T-cell (primary cell): ENCODE data around the gene PRAMEF1. TPM values are rescaled to one million over a fixed set of nuclear protein-coding genes. Genes with fewer than 3 reads are reported as not detected.
"Not testable (repeated sequence)": the region's sequence is repeated elsewhere in the genome, so short reads cannot be mapped to it uniquely, and the experiment has no call there.

Source experiments
- ATAC-seq, 4 experiments: fragments of 200-7000 bp in 3 of 4; fragments of 150-1000 bp in 1 of 4; cut with Tn5 transposase; replicated peaks in 1 of 4; 1 replicate in 3 of 4; 2 replicates in 1 of 4; pipeline ENCODE4 v1.10.0; 2021; ENCODE audit warnings: moderate library complexity in 3 of 4, mild to moderate bottlenecking in 2 of 4, moderate number of reproducible peaks in 1 of 4
- CTCF ChIA-PET, 2 donors: fragments of 300-600 bp; sonication (Branson Sonifier 250); formaldehyde crosslinking; loops; one replicate each; lab custom pipeline; 2022; ENCODE audit warnings: antibody characterized with exemption in 2 of 2; lab: Charles Lee
- POLR2A ChIA-PET, 2 donors: fragments of 300-600 bp; sonication (Branson Sonifier 250); formaldehyde crosslinking; loops; one replicate each; lab custom pipeline; 2022; ENCODE audit warnings: antibody characterized with exemption in 2 of 2; lab: Charles Lee
- DNase-seq, 35 experiments: peaks; one replicate each; pipeline versions ENCODE4 v3.0.0 to v3.0.0-alpha.2; 2013 to 2023
- H3K27ac ChIP-seq: one replicate; pipeline ENCODE4 v1.5.1; 2013; ENCODE audit warnings: low read length
- H3K27me3 ChIP-seq, 2 experiments: replicated peaks in 1 of 2; 1 replicate in 1 of 2; 2 replicates in 1 of 2; pipeline versions ENCODE4 v1.6.1 to v1.7.0; 2013; ENCODE audit warnings: low read length in 1 of 2, mixed read lengths in 1 of 2; ENCODE audit not compliant: control insufficient read depth in 2 of 2, insufficient read depth in 2 of 2; ENCODE audit errors: extremely low read depth in 1 of 2
- H3K36me3 ChIP-seq, 2 donors: 1 replicate in 1 of 2; 2 replicates in 1 of 2; pipeline versions ENCODE4 v1.6.1 to v1.7.0; 2013; ENCODE audit warnings: low read length in 1 of 2; ENCODE audit not compliant: control insufficient read depth in 2 of 2, insufficient read depth in 1 of 2; ENCODE audit errors: extremely low read depth in 1 of 2
- H3K4me1 ChIP-seq, 2 experiments: 1 replicate in 1 of 2; 2 replicates in 1 of 2; pipeline versions ENCODE4 v1.6.1 to v1.7.0; 2013; ENCODE audit warnings: low read length in 2 of 2, mixed read lengths in 1 of 2; ENCODE audit not compliant: insufficient read depth in 2 of 2, control insufficient read depth in 1 of 2; ENCODE audit errors: extremely low read depth in 1 of 2
- H3K4me3 ChIP-seq, 2 donors: 1 replicate in 1 of 2; 2 replicates in 1 of 2; pipeline versions ENCODE4 v1.5.1 to v1.7.0; 2013; ENCODE audit warnings: mild to moderate bottlenecking in 2 of 2, low read length in 1 of 2, moderate library complexity in 1 of 2; ENCODE audit not compliant: control insufficient read depth in 1 of 2; ENCODE audit errors: extremely low read depth in 1 of 2
- H3K9me3 ChIP-seq: 2 replicates; pipeline ENCODE4 v1.7.0; 2013
- H3K27ac Mint-ChIP-seq, 2 donors: one replicate each; pipeline ENCODE4 v1.8.0; 2020 to 2021; ENCODE audit warnings: mild to moderate bottlenecking in 2 of 2, mixed read lengths in 2 of 2
- H3K27me3 Mint-ChIP-seq, 2 donors: one replicate each; pipeline ENCODE4 v1.8.0; 2021 to 2022; ENCODE audit warnings: mixed read lengths in 2 of 2
- H3K36me3 Mint-ChIP-seq: one replicate; pipeline ENCODE4 v1.8.0; 2021; ENCODE audit warnings: mixed read lengths
- H3K4me1 Mint-ChIP-seq, 3 donors: one replicate each; pipeline ENCODE4 v1.8.0; 2020 to 2022; ENCODE audit warnings: mixed read lengths in 3 of 3, mild to moderate bottlenecking in 1 of 3
- H3K4me3 Mint-ChIP-seq, 3 donors: one replicate each; pipeline ENCODE4 v1.8.0; 2020 to 2022; ENCODE audit warnings: mild to moderate bottlenecking in 3 of 3, mixed read lengths in 3 of 3, moderate library complexity in 3 of 3
- H3K9me3 Mint-ChIP-seq, 3 donors: one replicate each; pipeline ENCODE4 v1.8.0; 2020 to 2022; ENCODE audit warnings: mixed read lengths in 3 of 3
- WGBS: methylation state at CpG from one replicate; pipeline ENCODE4 v1.1.5; 2013; ENCODE audit warnings: missing lambda C conversion rate; ENCODE audit not compliant: insufficient coverage; 5-methylcytosine and 5-hydroxymethylcytosine counted together
- total RNA-seq, 35 experiments: library from RNA in 6 of 35; stranded (reverse) in 6 of 35; fragments of 120-200 nt in 1 of 35; gene quantifications; one replicate each; pipeline versions ENCODE4 v1.2.1 to v1.2.4 and lab custom pipeline; 2013 to 2026

Gene PRAMEF1
- total RNA-seq, 5 donors from 2014 or later (not counting 1 experiment from before 2014, with no cell fraction given): not detected

DNA sequence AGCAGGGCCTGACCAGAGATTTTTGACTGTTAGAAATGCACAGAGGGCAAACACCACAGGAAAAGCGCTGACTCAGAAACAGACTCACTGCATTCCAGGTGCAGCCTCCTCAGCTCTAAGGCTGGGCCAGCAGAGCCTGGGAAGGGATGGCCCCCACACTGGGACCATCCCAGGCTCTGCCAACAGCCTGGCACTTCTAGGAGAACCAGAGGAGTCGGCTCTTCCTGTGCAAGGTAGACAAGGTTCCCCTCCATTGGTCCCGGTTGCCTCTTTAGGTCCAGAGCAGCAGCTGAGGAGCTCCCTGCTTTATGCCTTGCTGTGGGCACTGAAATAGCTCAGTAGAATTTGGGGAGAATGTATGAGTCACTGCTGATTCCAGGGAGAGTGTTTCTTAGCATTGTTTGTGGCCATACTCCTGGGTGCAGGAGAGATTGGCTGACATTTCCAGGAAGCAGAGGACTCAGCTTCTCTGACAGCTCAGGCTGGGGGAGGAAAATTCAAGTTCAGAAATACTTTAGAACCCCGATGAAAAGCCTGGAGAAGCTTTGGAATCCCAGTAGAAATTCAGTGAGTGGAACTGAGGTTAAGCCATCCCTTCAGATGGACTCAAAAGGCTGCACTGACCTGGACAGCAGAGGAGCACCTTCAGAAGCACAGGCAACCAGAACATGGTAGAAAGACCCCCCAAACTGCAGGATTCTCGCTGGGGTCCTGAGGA lies 19.7 kb downstream of the PRAMEF1 start:
- POLR2A ChIA-PET: no interaction called here

DNA sequence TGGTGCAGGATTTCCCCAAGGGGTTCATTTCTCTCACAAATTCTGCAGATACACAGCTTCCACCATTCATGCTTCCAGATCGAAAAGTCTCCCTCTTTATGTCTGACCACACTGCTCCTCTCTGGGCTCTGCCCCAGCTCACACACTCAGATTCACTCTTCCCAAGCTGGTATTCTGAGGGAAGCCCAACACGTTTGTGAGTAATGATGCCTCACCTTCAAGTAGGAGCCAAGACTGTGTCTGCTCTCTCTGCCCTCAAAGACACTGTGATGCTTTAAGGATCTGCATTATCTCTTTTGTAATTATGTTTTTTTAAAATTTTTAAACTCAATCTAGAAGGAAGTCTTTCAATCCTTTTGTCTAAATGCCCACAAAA lies 20.2 kb downstream of the PRAMEF1 start:
- Mint-ChIP-seq H3K4me1 (no peaks in the 10 kb centered on the region), H3K36me3 (no peaks in the 10 kb centered on the region), H3K4me3 (no peak overlapping the region), H3K27ac (no peak overlapping the region), H3K9me3 (peaks cover 2 to 6% (median 3%) of the 10 kb centered on the region in 3 donors), H3K27me3 (peaks cover 27 to 43% of the 10 kb centered on the region in 2 donors)
- Histone ChIP-seq H3K4me1 (no peaks in the 10 kb centered on the region), H3K9me3 (no peaks in the 10 kb centered on the region), H3K4me3 (no peak overlapping the region), H3K36me3 (no peaks in the 10 kb centered on the region), H3K27ac (no peak overlapping the region), H3K27me3 (peaks cover 0 to 37% of the 10 kb centered on the region in 2 experiments)
- DNase-seq (no peak), ATAC-seq (no peak)
- WGBS: 22% methylated on average over 1 of the region's 2 CpGs
- CTCF ChIA-PET: no interaction called here
- POLR2A ChIA-PET: no interaction called here

More for the DNA sequence above, 19.7 kb downstream of the PRAMEF1 start:
- Histone ChIP-seq H3K4me3 (no peak overlapping the region), H3K36me3 (no peaks in the 10 kb centered on the region), H3K27ac (no peak overlapping the region), H3K9me3 (no peaks in the 10 kb centered on the region), H3K27me3 (peaks cover 0 to 37% of the 10 kb centered on the region in 2 experiments), H3K4me1 (no peaks in the 10 kb centered on the region)
- Mint-ChIP-seq H3K4me3 (no peak overlapping the region), H3K4me1 (no peaks in the 10 kb centered on the region), H3K27me3 (peaks cover 31 to 44% of the 10 kb centered on the region in 2 donors), H3K9me3 (peaks cover 2 to 6% (median 3%) of the 10 kb centered on the region in 3 donors), H3K27ac (no peak overlapping the region), H3K36me3 (no peaks in the 10 kb centered on the region)
- WGBS: 61% methylated on average over 5 of the region's 5 CpGs
- no peak for DNase-seq
- CTCF ChIA-PET: no interaction called here
- no peak for ATAC-seq

DNA sequence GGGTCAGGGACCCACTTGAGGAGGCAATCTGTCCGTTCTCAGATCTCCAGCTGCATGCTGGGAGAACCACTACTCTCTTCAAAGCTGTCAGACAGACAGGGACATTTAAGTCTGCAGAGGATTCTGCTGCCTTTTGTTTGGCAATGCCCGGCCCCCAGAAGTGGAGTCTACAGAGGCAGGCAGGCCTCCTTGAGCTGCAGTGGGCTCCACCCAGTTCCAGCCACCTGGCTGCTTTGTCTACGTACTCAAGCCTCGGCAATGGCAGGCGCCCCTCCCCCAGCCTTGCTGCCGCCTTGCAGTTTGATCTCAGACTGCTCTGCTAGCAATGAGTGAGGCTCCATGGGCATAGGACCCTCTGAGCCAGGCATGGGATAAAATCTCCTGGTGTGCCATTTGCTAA lies 27.9 kb downstream of the PRAMEF1 start:
- H3K4me3 Mint-ChIP-seq, H3K27ac Mint-ChIP-seq, H3K4me1 Mint-ChIP-seq, H3K4me1 ChIP-seq, H3K36me3 ChIP-seq, CTCF ChIA-PET, H3K27me3 ChIP-seq, H3K9me3 Mint-ChIP-seq, H3K9me3 ChIP-seq, POLR2A ChIA-PET, ATAC-seq, H3K36me3 Mint-ChIP-seq, DNase-seq, H3K4me3 ChIP-seq, H3K27ac ChIP-seq: not testable (repeated sequence)
- H3K27me3 Mint-ChIP-seq: peaks cover 26 to 31% of the 10 kb centered on the region in 2 donors
- 66% methylated on average over 4 of the region's 6 CpGs for WGBS

DNA sequence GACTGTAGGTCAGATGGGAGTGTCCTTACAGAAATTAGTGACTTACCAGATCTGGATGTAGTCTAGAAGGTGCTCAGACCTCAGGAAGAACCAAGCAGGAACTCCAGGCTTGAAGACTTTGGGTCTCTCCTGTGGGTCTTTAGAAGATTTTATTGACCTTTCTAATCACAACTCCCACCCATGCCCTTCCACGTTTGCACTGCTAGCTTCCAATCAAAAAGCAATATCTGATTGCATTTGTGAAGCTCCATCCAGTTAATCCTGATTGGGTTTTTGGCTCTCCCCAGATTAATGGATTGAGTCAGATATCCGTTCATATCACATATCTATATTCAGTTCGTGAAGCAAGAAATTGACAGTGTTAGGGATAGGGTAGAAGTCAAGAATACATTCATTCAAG lies 40.1 kb downstream of the PRAMEF1 start, which contains the start of gene PRAMEF11:
Gene PRAMEF11, minus strand, starts transcription at position 101 of the 400 bp plus-strand sequence. CDS start 2,621 bp downstream, outside the sequence.
- H3K27ac Mint-ChIP-seq, H3K9me3 ChIP-seq, POLR2A ChIA-PET, H3K36me3 Mint-ChIP-seq, H3K9me3 Mint-ChIP-seq, H3K4me3 ChIP-seq, DNase-seq, H3K4me1 Mint-ChIP-seq, H3K27ac ChIP-seq, ATAC-seq, H3K27me3 ChIP-seq, H3K4me1 ChIP-seq, H3K4me3 Mint-ChIP-seq, CTCF ChIA-PET, H3K36me3 ChIP-seq: not testable (repeated sequence)
- WGBS: no CpG with 5 or more reads among the region's 3 CpGs
- peaks cover 11 to 18% of the 10 kb centered on the region in 2 donors for H3K27me3 Mint-ChIP-seq

DNA sequence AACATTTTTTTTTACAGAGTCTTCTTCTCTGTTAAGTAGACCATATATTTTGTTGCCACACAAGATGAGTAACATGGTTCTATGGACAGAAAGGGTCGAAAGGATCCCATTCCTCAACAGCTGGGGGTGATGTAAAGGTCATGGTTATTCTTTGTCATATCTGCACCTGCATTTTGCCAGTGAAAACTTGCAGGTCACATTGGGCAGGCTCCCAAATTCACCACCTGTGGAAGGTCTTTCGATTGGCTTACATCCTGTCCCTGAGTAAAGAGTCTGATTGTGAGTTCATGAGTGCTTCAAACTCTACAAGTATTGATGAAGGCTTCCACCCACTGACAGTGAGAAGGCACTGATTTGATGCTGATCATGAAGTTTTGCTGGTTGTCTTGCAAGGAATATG lies 42.1 kb downstream of the PRAMEF1 start:
- not testable (repeated sequence) for DNase-seq

More for the DNA sequence above, 42.1 kb downstream of the PRAMEF1 start:
- H3K36me3 ChIP-seq, H3K27ac Mint-ChIP-seq, H3K27me3 ChIP-seq, H3K4me1 Mint-ChIP-seq, CTCF ChIA-PET, H3K9me3 Mint-ChIP-seq, ATAC-seq, H3K4me1 ChIP-seq, H3K4me3 ChIP-seq, H3K36me3 Mint-ChIP-seq, POLR2A ChIA-PET, H3K27ac ChIP-seq, H3K4me3 Mint-ChIP-seq, H3K9me3 ChIP-seq: not testable (repeated sequence)
- no CpG with 5 or more reads among the region's 2 CpGs for WGBS
- peaks cover 13 to 15% of the 10 kb centered on the region in 2 donors for H3K27me3 Mint-ChIP-seq

Other genes starting within 250 kb of the PRAMEF1 start
- 100 to 1,000 TPM in 1 of 5 donors, 10 to 100 TPM in 4; 56.4 to 107 (median 90.8) TPM for gene DHRS3, start 173.2 kb upstream of the PRAMEF1 start, total RNA-seq
- gene AADACL4, start 147.3 kb upstream of the PRAMEF1 start, total RNA-seq: not detected
- gene AADACL3, start 75.3 kb upstream of the PRAMEF1 start, total RNA-seq: not detected
- gene CFAP107, start 45.2 kb upstream of the PRAMEF1 start, total RNA-seq: not detected
- gene PRAMEF12, start 17.7 kb upstream of the PRAMEF1 start, total RNA-seq: not detected
- gene PRAMEF11, start 40.0 kb downstream of the PRAMEF1 start, total RNA-seq: not detected
- not detected for gene HNRNPCL1, start 57.3 kb downstream of the PRAMEF1 start, total RNA-seq
- not detected for gene PRAMEF2, start 65.7 kb downstream of the PRAMEF1 start, total RNA-seq
- not detected for gene PRAMEF4, start 94.8 kb downstream of the PRAMEF1 start, total RNA-seq
- gene PRAMEF10, start 106.9 kb downstream of the PRAMEF1 start, total RNA-seq: not detected
- not detected for gene PRAMEF7, start 125.2 kb downstream of the PRAMEF1 start, total RNA-seq
- not detected for gene PRAMEF6, start 156.2 kb downstream of the PRAMEF1 start, total RNA-seq